Right lobe of liver (tissue), 6 donors: ENCODE measurements around the gene GPRC5A. TPM values are rescaled to one million over a fixed set of nuclear protein-coding genes. Genes with fewer than 3 reads are reported as not detected.

Source experiments
- ATAC-seq, 4 donors: fragments of 200-7000 bp; cut with Tn5 transposase; one replicate each; pipeline ENCODE4 v1.9.1; 2020; ENCODE audit warnings: mild to moderate bottlenecking in 4 of 4, moderate library complexity in 4 of 4
- DNase-seq, 3 donors: peaks; one replicate each; pipeline ENCODE4 v3.0.0-alpha.2; 2020
- H3K27ac ChIP-seq, 3 donors: fragments of 200-600 bp; one replicate each; pipeline ENCODE4 v1.8.0; 2022
- H3K27me3 ChIP-seq, 2 donors: fragments of 200-600 bp; one replicate each; pipeline ENCODE4 v1.8.0; 2022
- H3K36me3 ChIP-seq, 4 donors: fragments of 200-600 bp; sonication (generic) in 1 of 4; one replicate each; pipeline versions ENCODE4 v1.5.1 to v1.8.0; 2017 to 2022; ENCODE audit warnings: control low read depth in 1 of 4
- H3K4me1 ChIP-seq, 4 donors: fragments of 200-600 bp; sonication (generic) in 1 of 4; one replicate each; pipeline versions ENCODE4 v1.5.1 to v1.8.0; 2017 to 2022; ENCODE audit warnings: control low read depth in 1 of 4
- H3K4me3 ChIP-seq, 3 donors: fragments of 200-600 bp; one replicate each; pipeline ENCODE4 v1.8.0; 2022
- H3K9me3 ChIP-seq, 4 donors: fragments of 200-600 bp; sonication (generic) in 1 of 4; one replicate each; pipeline versions ENCODE4 v1.5.1 to v1.8.0; 2017 to 2022; ENCODE audit warnings: control low read depth in 1 of 4
- POLR2A ChIP-seq: fragments of 450-650 bp; IDR thresholded peaks from one replicate; pipeline ENCODE4 v1.6.1; 2017; ENCODE audit warnings: antibody characterized with exemption, mild to moderate bottlenecking
- WGBS: methylation state at CpG from one replicate; pipeline ENCODE4 v1.1.6; 2018; ENCODE audit warnings: low coverage, low lambda C conversion rate; ENCODE audit not compliant: insufficient coverage; ENCODE audit errors: missing lambda C conversion rate; 5-methylcytosine and 5-hydroxymethylcytosine counted together
- intact Hi-C, 2 donors: fragments of 100-400 bp; cut with DNase I; formaldehyde crosslinking; loops; one replicate each; pipeline versions ENCODE4 v1.11.2 to v1.14.1; 2022
- total RNA-seq, 6 experiments: library from RNA; depleted of rRNA in 2 of 6; stranded (reverse); fragments of >200 nt in 2 of 6; fragmentation: NEBNext Ultra II Directional in 3 of 6; extraction: Animal tissue kit (Norgen Biotek cat#: 25700) in 3 of 6; gene quantifications; one replicate each; pipeline versions ENCODE4 v1.1.0 to v1.2.4, GENCODE V29; 2016 to 2023
- TF ChIP-seq, protein P1 (sequence below), 4 donors: fragments of 200-600 bp in 3 of 4; fragments of 450-650 bp in 1 of 4; IDR thresholded peaks; one replicate each; pipeline versions ENCODE4 v1.5.1 to v1.8.0; 2016 to 2022; ENCODE audit warnings: antibody characterized with exemption in 4 of 4, mild to moderate bottlenecking in 2 of 4
- donor health status: DM: no; HTN: yes; CAD: no.
- donor health status: DM: no; HTN: no; CAD: no.
- donor health status: DM: no; HTN: no; CAD: no.
- donor health status: DM: no; HTN: yes; CAD: no.
- donor health status: DM: no; HTN: yes; CAD: no.

The GPRC5A gene
- total RNA-seq, 6 experiments from 2014 or later = 0.35 to 0.80 (median 0.44) TPM

DNA sequence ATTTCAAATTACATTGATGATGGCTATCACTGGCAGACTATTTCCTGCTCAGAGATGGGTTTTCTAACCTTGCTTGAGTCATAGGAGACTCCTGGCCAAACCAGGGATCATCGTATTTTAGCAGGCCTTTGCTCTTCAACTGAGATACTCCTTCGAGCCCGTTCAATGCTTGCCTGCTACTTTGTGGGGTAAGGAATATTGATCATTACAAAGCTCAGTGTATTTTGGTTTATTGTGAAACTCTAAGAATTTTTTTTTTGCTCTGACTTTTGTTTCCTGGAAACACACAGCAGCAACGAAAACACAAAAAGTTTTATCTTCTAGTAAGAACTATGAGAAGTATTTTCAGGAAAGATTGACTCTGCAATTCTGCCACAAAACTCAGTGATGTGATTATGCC, 56.5 kb downstream of the GPRC5A start:
- TF ChIP-seq, protein P1, sequence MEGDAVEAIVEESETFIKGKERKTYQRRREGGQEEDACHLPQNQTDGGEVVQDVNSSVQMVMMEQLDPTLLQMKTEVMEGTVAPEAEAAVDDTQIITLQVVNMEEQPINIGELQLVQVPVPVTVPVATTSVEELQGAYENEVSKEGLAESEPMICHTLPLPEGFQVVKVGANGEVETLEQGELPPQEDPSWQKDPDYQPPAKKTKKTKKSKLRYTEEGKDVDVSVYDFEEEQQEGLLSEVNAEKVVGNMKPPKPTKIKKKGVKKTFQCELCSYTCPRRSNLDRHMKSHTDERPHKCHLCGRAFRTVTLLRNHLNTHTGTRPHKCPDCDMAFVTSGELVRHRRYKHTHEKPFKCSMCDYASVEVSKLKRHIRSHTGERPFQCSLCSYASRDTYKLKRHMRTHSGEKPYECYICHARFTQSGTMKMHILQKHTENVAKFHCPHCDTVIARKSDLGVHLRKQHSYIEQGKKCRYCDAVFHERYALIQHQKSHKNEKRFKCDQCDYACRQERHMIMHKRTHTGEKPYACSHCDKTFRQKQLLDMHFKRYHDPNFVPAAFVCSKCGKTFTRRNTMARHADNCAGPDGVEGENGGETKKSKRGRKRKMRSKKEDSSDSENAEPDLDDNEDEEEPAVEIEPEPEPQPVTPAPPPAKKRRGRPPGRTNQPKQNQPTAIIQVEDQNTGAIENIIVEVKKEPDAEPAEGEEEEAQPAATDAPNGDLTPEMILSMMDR (IDR thresholded peaks at IDR 0.05) = no peak
- TF ChIP-seq POLR2A = no peak
- no peaks in the 10 kb centered on the region for H3K27me3 ChIP-seq
- no peaks in the 10 kb centered on the region for H3K36me3 ChIP-seq
- 43% methylated on average over 4 of the region's 4 CpGs for WGBS
- intact Hi-C loops = no loop called here
- H3K27ac ChIP-seq = no peak overlapping the region
- H3K4me1 ChIP-seq = peaks cover 0 to 17% (median 0%) of the 10 kb centered on the region in 4 donors
- no peak overlapping the region for H3K4me3 ChIP-seq
- H3K9me3 ChIP-seq = no peaks in the 10 kb centered on the region
- DNase-seq (no peak), ATAC-seq (peak in 3 of 4 donors; percentile 43 to 61 (median 56))

DNA sequence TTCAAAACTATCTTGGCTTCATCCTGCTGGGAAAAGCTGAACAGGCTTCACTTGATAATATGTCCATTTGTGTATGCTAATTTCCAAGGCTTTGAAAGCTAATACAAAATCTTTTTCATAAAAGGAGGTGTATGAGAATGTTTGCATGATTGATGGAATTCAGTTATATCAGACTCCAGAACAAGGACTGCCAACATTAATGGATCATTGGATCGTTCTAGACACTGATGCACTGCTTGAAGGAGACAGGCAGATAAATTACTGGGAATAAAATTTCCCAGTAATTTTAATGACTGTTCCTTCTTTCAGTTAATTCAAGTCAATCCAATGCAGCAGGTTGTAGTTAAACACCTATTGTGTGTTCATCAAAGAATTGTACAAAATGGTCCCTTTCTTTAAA, 60.1 kb downstream of the GPRC5A start:
- Histone ChIP-seq H3K4me3 (no peak overlapping the region), H3K36me3 (no peaks in the 10 kb centered on the region), H3K9me3 (no peaks in the 10 kb centered on the region), H3K4me1 (peaks cover 0 to 28% (median 0%) of the 10 kb centered on the region in 4 donors), H3K27me3 (no peaks in the 10 kb centered on the region), H3K27ac (no peak overlapping the region)
- TF ChIP-seq, protein P1 (IDR thresholded peaks at IDR 0.05) = no peak
- TF ChIP-seq POLR2A = no peak
- no peak for ATAC-seq
- 100% methylated on average over 1 of the region's 1 CpG for WGBS
- intact Hi-C loops = no loop called here
- no peak for DNase-seq

DNA sequence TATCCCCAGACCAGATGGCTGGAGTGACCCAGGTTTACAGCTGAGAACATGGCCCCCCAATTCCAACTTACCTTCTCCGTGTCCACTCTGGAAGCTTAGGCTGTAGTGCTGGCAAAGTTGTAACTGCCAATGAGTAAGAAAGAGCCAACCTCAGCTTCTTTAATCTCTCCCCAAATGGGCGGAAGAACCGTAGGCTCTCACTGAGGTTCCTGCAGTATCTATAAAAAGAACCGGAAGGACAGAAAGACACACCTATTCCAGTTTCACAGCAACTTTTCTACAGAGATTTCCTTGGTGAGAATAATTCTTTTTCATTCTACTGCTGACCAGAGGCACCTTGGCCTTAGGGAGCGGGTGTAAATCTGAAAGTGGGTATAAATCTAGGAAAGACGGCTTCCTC, 60.7 kb downstream of the GPRC5A start, which contains the start of gene GPRC5D:
Gene GPRC5D, minus strand, starts transcription at position 135 of the 400 bp plus-strand sequence. CDS start 1,786 bp downstream, outside the sequence.
- Histone ChIP-seq H3K9me3 (no peaks in the 10 kb centered on the region), H3K27me3 (no peaks in the 10 kb centered on the region), H3K4me1 (peaks cover 0 to 28% (median 0%) of the 10 kb centered on the region in 4 donors), H3K4me3 (no peak within 1 kb of the TSS), H3K27ac (no peak within 1 kb of the TSS), H3K36me3 (no peaks in the 10 kb centered on the region)
- 98% methylated on average over 6 of the region's 6 CpGs for WGBS
- intact Hi-C loops = no loop called here
- TF ChIP-seq, protein P1 (IDR thresholded peaks at IDR 0.05) = no peak
- TF ChIP-seq POLR2A = no peak
- DNase-seq = no peak
- ATAC-seq = no peak

DNA sequence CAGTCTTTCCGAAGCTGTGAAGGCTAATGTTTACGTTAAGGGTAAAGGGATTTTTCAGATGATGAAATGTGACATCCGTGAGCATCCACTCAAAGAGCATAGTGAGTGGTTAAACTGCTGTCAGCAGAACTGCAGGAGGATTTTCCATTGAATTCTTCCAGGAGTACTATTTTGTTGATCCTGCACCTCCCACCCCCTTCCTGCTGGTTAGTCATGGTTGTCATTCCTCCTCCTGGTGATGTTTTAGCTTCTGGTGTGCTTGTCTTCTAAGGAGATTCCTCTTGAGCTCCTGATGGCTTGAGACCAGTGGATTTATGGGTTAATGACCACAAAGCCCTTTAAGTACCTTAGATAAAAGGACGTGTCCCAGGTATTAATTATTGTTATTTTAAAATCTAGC, 63.0 kb downstream of the GPRC5A start:
- Histone ChIP-seq H3K36me3 (no peaks in the 10 kb centered on the region), H3K9me3 (no peaks in the 10 kb centered on the region), H3K4me1 (peaks cover 0 to 11% (median 0%) of the 10 kb centered on the region in 4 donors), H3K27me3 (no peaks in the 10 kb centered on the region), H3K27ac (no peak overlapping the region), H3K4me3 (no peak overlapping the region)
- no peak for DNase-seq
- intact Hi-C loops = no loop called here
- TF ChIP-seq POLR2A = no peak
- TF ChIP-seq, protein P1 (IDR thresholded peaks at IDR 0.05) = no peak
- ATAC-seq = no peak
- WGBS = 77% methylated on average over 4 of the region's 4 CpGs
